Heart left ventricle (tissue), 16 donors: Measurements from ENCODE around the gene GRXCR1. TPM values are rescaled to one million over a fixed set of nuclear protein-coding genes. Genes with fewer than 3 reads are reported as not detected.

Source experiments
- ATAC-seq, 4 donors: fragments of 200-7000 bp; cut with Tn5 transposase; one replicate each; pipeline ENCODE4 v1.9.1; 2020 to 2022; ENCODE audit warnings: moderate library complexity in 4 of 4, mild to moderate bottlenecking in 3 of 4, moderate number of reproducible peaks in 1 of 4
- DNase-seq, 5 donors: peaks; one replicate each; pipeline ENCODE4 v3.0.0-alpha.2; 2020
- H3K27ac ChIP-seq, 12 donors: fragments of 200-600 bp; sonication (generic) in 4 of 12; one replicate each; pipeline versions ENCODE4 v1.5.0 to v1.8.0; 2016 to 2022; ENCODE audit warnings: mild to moderate bottlenecking in 2 of 12
- H3K27me3 ChIP-seq, 9 donors: fragments of 200-600 bp; sonication (generic) in 2 of 9; one replicate each; pipeline versions ENCODE4 v1.5.1 to v1.8.0; 2016 to 2022; ENCODE audit warnings: mild to moderate bottlenecking in 3 of 9
- H3K36me3 ChIP-seq, 9 donors: fragments of 200-600 bp; sonication (generic) in 2 of 9; one replicate each; pipeline versions ENCODE4 v1.5.0 to v1.8.0; 2018 to 2022; ENCODE audit warnings: mild to moderate bottlenecking in 2 of 9
- H3K4me1 ChIP-seq, 12 donors: fragments of 200-600 bp; sonication (generic) in 4 of 12; one replicate each; pipeline versions ENCODE4 v1.5.0 to v1.8.0; 2016 to 2022; ENCODE audit warnings: mild to moderate bottlenecking in 3 of 12
- H3K4me3 ChIP-seq, 12 donors: fragments of 200-600 bp; sonication (generic) in 4 of 12; one replicate each; pipeline versions ENCODE4 v1.5.0 to v1.8.0; 2017 to 2022; ENCODE audit warnings: mild to moderate bottlenecking in 9 of 12, moderate library complexity in 4 of 12
- H3K9me3 ChIP-seq, 12 donors: fragments of 200-600 bp; sonication (generic) in 4 of 12; one replicate each; pipeline versions ENCODE4 v1.5.0 to v1.8.0; 2016 to 2022; ENCODE audit warnings: mild to moderate bottlenecking in 1 of 12
- CTCF ChIP-seq, 12 donors: fragments of 200-600 bp; sonication (generic) in 4 of 12; IDR thresholded peaks; one replicate each; pipeline versions ENCODE4 v1.5.0 to v1.8.0; 2018 to 2022; ENCODE audit warnings: antibody characterized with exemption in 12 of 12, mild to moderate bottlenecking in 5 of 12
- POLR2A ChIP-seq, 2 donors: fragments of 450-650 bp; IDR thresholded peaks; one replicate each; pipeline ENCODE4 v1.6.1; 2017; ENCODE audit warnings: antibody characterized with exemption in 2 of 2, mild to moderate bottlenecking in 2 of 2, moderate library complexity in 2 of 2
- WGBS, 4 donors: extraction: QIAGEN DNeasy Blood & Tissue Kit in 2 of 4; methylation state at CpG; one replicate each; pipeline versions ENCODE4 v1.1.5 to v1.1.7; 2013 to 2018; 5-methylcytosine and 5-hydroxymethylcytosine counted together
- intact Hi-C, 10 donors: fragments of 100-400 bp; cut with DNase I; formaldehyde crosslinking; loops; one replicate each; pipeline versions ENCODE4 v1.11.1 to v1.14.2; 2022
- polyA plus RNA-seq, 2 donors: library from polyadenylated mRNA; stranded (reverse); fragments of 200-250 nt; gene quantifications; one replicate each; pipeline ENCODE4 v1.2.3, GENCODE V29; 2013
- total RNA-seq, 9 donors: library from RNA; depleted of rRNA in 2 of 9; stranded (reverse); fragments of >200 nt in 2 of 9; fragmentation: NEBNext Ultra II Directional in 3 of 9; extraction: Animal tissue kit (Norgen Biotek cat#: 25700) in 3 of 9; gene quantifications; one replicate each; pipeline versions ENCODE4 v1.1.0 to v1.2.4, GENCODE V29; 2016 to 2023
- donor health status: ischemic (EF 13 %, LVEDD 7.1; RV severe dilation, severe dysfunction).
- donor health status: healthy with polysubstance abuse.
- donor health status: DM: no; HTN: yes; CAD: no.
- donor health status: DM: no; HTN: no; CAD: no.
- donor health status: ischemic (EF 25% LVEDD 6.9; RV normal size, moderate dysfunction).
- donor health status: ischemic (EF 25% LVEDD 5.7; RV mildly dilated, moderate dysfunction).
- donor health status: healthy.
- donor health status: DM: yes; HTN: yes; CAD: no.
- donor health status: ischemic (EF 35%, LVEDD 5.7; RV mildly dilated, moderate dysfunction).
- donor health status: nonischemic (EF 11% LVEDD 7.7; RV severe dilation, severe dysfunction).
- donor health status: DM: yes; HTN: yes; CAD: no.
- donor health status: PGD.
- donor health status: ischemic (EF 29% LVEDD 5.4; RV normal size, mild dysfunction).
- donor health status: nonischemic (EF 23%, LVEDD 6.1; RV moderate dilation, normal function).

Gene GRXCR1
- total and polyA plus RNA-seq, 11 donors, result not detected

- H3K27ac ChIP-seq, result no peak overlapping the region
- intact Hi-C loops, result no loop called here
- H3K9me3 ChIP-seq, result peaks cover 0 to 3% (median 0%) of the 10 kb centered on the region in 12 donors
- no peak overlapping the region for H3K4me3 ChIP-seq
- H3K36me3 ChIP-seq, result no peaks in the 10 kb centered on the region
- 55 to 66% (median 59%) methylated on average over 3 of the region's 3 CpGs for WGBS, 4 donors
- ATAC-seq (no peak), DNase-seq (no peak)
- TF ChIP-seq POLR2A (IDR thresholded peaks at IDR 0.05), result no peak
- TF ChIP-seq CTCF (IDR thresholded peaks at IDR 0.05), result no peak
- H3K27me3 ChIP-seq, result no peaks in the 10 kb centered on the region
- H3K4me1 ChIP-seq, result no peaks in the 10 kb centered on the region
These were observed 13.7 kb upstream of the GRXCR1 start for GRCh38 chr4:42878863-42879262.

- intact Hi-C loops, result no loop called here
- H3K4me3 ChIP-seq, result no peak overlapping the region
- H3K27ac ChIP-seq, result no peak overlapping the region
- ATAC-seq (no peak), DNase-seq (no peak)
- H3K36me3 ChIP-seq, result no peaks in the 10 kb centered on the region
- no peak for TF ChIP-seq POLR2A (IDR thresholded peaks at IDR 0.05)
- TF ChIP-seq CTCF (IDR thresholded peaks at IDR 0.05), result no peak
- no peaks in the 10 kb centered on the region for H3K27me3 ChIP-seq
- H3K9me3 ChIP-seq, result peaks cover 0 to 16% (median 0%) of the 10 kb centered on the region in 12 donors
- WGBS, 4 donors, result 52 to 67% (median 56%) methylated on average over 2 of the region's 2 CpGs
- no peaks in the 10 kb centered on the region for H3K4me1 ChIP-seq
These were observed 11.3 kb upstream of the GRXCR1 start for GRCh38 chr4:42881253-42881652.

- Histone ChIP-seq H3K27ac (no peak overlapping the region), H3K27me3 (no peaks in the 10 kb centered on the region), H3K4me1 (no peaks in the 10 kb centered on the region), H3K9me3 (peaks cover 0 to 17% (median 6%) of the 10 kb centered on the region in 12 donors), H3K36me3 (no peaks in the 10 kb centered on the region), H3K4me3 (no peak overlapping the region)
- intact Hi-C loops, result no loop called here
- 55 to 73% (median 61%) methylated on average over 2 of the region's 2 CpGs for WGBS, 4 donors
- TF ChIP-seq POLR2A (IDR thresholded peaks at IDR 0.05) (no peak), CTCF (IDR thresholded peaks at IDR 0.05) (no peak)
- ATAC-seq, result no peak
- no peak for DNase-seq
These were observed 869 bp upstream of the GRXCR1 start for GRCh38 chr4:42891644-42892043.

- Histone ChIP-seq H3K4me1 (no peaks in the 10 kb centered on the region), H3K27me3 (no peaks in the 10 kb centered on the region), H3K9me3 (no peaks in the 10 kb centered on the region), H3K4me3 (no peak overlapping the region), H3K36me3 (no peaks in the 10 kb centered on the region), H3K27ac (no peak overlapping the region)
- ATAC-seq (no peak), DNase-seq (no peak)
- intact Hi-C loops, result no loop called here
- TF ChIP-seq POLR2A (IDR thresholded peaks at IDR 0.05) (no peak), CTCF (IDR thresholded peaks at IDR 0.05) (no peak)
These were observed 2.9 kb downstream of the GRXCR1 start for GRCh38 chr4:42895452-42895851.
